ENCODE measurements around the gene RAET1E.
"Not testable (repeated sequence)": the region's sequence is repeated elsewhere in the genome, so short reads cannot be mapped to it uniquely, and the experiment has no call there.

Gene RAET1E

GRCh38 chr6:149861603-149862423, 36.1 kb downstream of the RAET1E start:
- DNase-seq (ENCODE audit: low read depth) = no peak

GRCh38 chr6:149860834-149861602, 36.9 kb downstream of the RAET1E start:
- DNase-seq (ENCODE audit: low read depth) = no peak

- DNase-seq (ENCODE audit: low read depth) = no peak
Observed at GRCh38 chr6:149860513-149860833, 37.4 kb downstream of the RAET1E start.

GRCh38 chr6:149859938-149860337, 38.0 kb downstream of the RAET1E start:
- DNase-seq (ENCODE audit: low read depth) = no peak

GRCh38 chr6:149859368-149859767, 38.5 kb downstream of the RAET1E start:
- no peak for DNase-seq (ENCODE audit: low read depth)

- DNase-seq (ENCODE audit: low read depth) = no peak
Observed at GRCh38 chr6:149857541-149857940, 40.4 kb downstream of the RAET1E start.

- no peak for DNase-seq (ENCODE audit: low read depth)
Observed at GRCh38 chr6:149856256-149856994, 41.5 kb downstream of the RAET1E start.

- no peak for DNase-seq (ENCODE audit: low read depth)
Observed at GRCh38 chr6:149855741-149856140, 42.2 kb downstream of the RAET1E start.

- no peak for DNase-seq (ENCODE audit: low read depth)
Observed at GRCh38 chr6:149855040-149855654, 42.8 kb downstream of the RAET1E start.

GRCh38 chr6:149854532-149854931, 43.4 kb downstream of the RAET1E start:
- no peak for DNase-seq (ENCODE audit: low read depth)

GRCh38 chr6:149854017-149854416, 43.9 kb downstream of the RAET1E start:
- DNase-seq (ENCODE audit: low read depth) = not testable (repeated sequence)

GRCh38 chr6:149852881-149853280, 45.0 kb downstream of the RAET1E start:
- no peak for DNase-seq (ENCODE audit: low read depth)

GRCh38 chr6:149852180-149852579, 45.7 kb downstream of the RAET1E start:
- DNase-seq (ENCODE audit: low read depth) = no peak

- DNase-seq (ENCODE audit: low read depth) = no peak
Observed at GRCh38 chr6:149851461-149852110, 46.3 kb downstream of the RAET1E start.

GRCh38 chr6:149848343-149848742, 49.6 kb downstream of the RAET1E start:
- not testable (repeated sequence) for DNase-seq (ENCODE audit: low read depth)

All from activated T-cell treated with anti-CD3 and anti-CD28 coated beads for 1 hour (primary cell).